T-helper 2 cell treated with Interferon-gamma antibody and Interleukin-4, amounts not matched to agents 5 μg/mL and 100 μg/mL, for 36 hours (primary cell): ENCODE measurements around the gene ANKLE1.

ENCODE experiments used
- DNase-seq: peaks from one replicate; pipeline ENCODE4 v3.0.0; 2021; ENCODE audit warnings: low spot score
- H3K27ac Mint-ChIP-seq: one replicate; pipeline ENCODE4 v1.8.0; 2021; ENCODE audit warnings: mild to moderate bottlenecking, mixed read lengths
- H3K27me3 Mint-ChIP-seq: one replicate; pipeline ENCODE4 v1.8.0; 2021; ENCODE audit warnings: low read depth, mixed read lengths
- H3K36me3 Mint-ChIP-seq: one replicate; pipeline ENCODE4 v1.8.0; 2021; ENCODE audit warnings: low read depth, mixed read lengths
- H3K4me1 Mint-ChIP-seq: one replicate; pipeline ENCODE4 v1.8.0; 2021; ENCODE audit warnings: low read depth, mixed read lengths
- H3K4me3 Mint-ChIP-seq: one replicate; pipeline ENCODE4 v1.8.0; 2022; ENCODE audit warnings: mild to moderate bottlenecking, moderate library complexity, mixed read lengths
- H3K9me3 Mint-ChIP-seq: one replicate; pipeline ENCODE4 v1.8.0; 2021; ENCODE audit warnings: mixed read lengths

The ANKLE1 gene

DNA sequence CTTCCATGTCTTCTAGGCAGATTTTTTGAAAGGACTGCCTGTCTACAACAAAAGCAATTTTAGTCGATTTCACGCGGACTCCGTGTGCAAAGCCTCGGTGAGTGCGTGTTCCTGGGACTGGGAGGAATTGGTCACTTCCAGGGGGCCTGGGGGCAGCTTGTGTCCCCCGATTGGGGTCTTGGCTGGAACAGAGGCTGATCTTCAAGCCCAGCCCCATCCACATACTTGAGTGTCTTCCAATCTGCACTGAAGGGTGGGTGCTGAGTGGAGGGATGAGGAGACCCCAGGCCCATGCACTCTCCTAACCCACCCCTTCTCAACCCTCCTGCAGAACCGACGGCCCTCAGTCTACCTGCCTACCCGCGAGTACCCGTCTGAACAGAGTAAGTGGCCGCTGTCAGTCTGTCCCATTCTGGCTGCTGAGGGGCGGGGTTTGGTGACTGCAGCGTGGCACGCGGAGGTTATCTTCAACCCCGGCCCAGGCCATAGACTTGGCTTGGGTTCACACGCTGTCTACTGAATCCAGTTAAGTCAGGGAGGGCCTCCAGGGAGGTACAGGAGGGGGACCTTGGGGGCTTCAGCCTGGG is 32.4 kb downstream of the ANKLE1 start:
- DNase-seq = no peak
- Mint-ChIP-seq H3K9me3 (no peaks in the 10 kb centered on the region), H3K36me3 (peaks cover 18% of the 10 kb centered on the region), H3K27me3 (no peaks in the 10 kb centered on the region), H3K27ac (no peak overlapping the region), H3K4me1 (peaks cover 17% of the 10 kb centered on the region), H3K4me3 (no peak overlapping the region)

DNA sequence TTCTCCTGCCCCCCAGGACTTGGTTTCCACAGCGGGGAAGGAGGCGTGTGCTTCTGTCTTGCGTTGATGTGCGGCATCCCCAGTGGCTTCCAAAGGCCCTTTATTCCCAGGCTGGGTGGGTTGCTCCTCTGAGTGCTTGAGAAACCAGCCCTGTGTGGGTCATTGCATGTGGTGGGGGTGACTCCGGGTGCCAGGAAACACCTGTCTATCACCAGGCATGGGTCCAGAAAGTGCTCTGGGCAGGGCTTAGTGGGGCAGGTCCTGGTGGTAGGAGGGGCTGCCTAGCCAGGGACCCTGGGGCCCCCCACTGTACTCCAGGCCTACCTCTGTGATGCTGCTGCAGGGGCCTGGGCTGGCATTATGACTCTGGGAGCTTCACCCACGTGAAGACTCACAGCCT is 37.3 kb downstream of the ANKLE1 start:
- H3K4me1 Mint-ChIP-seq = no peaks in the 10 kb centered on the region
- H3K27ac Mint-ChIP-seq = no peak overlapping the region
- H3K4me3 Mint-ChIP-seq = no peak overlapping the region
- H3K9me3 Mint-ChIP-seq = no peaks in the 10 kb centered on the region
- no peak for DNase-seq
- peaks cover 32% of the 10 kb centered on the region for H3K36me3 Mint-ChIP-seq
- H3K27me3 Mint-ChIP-seq = no peaks in the 10 kb centered on the region

GRCh38 chr19:17319473-17320238 is 38.0 kb downstream of the ANKLE1 start:
- H3K9me3 Mint-ChIP-seq = no peaks in the 10 kb centered on the region
- peaks cover 29% of the 10 kb centered on the region for H3K36me3 Mint-ChIP-seq
- H3K27ac Mint-ChIP-seq = no peak overlapping the region
- no peaks in the 10 kb centered on the region for H3K4me1 Mint-ChIP-seq
- DNase-seq = no peak
- H3K27me3 Mint-ChIP-seq = no peaks in the 10 kb centered on the region
- no peak overlapping the region for H3K4me3 Mint-ChIP-seq

- no peaks in the 10 kb centered on the region for H3K27me3 Mint-ChIP-seq
- H3K27ac Mint-ChIP-seq = no peak overlapping the region
- H3K36me3 Mint-ChIP-seq = peaks cover 28% of the 10 kb centered on the region
- H3K9me3 Mint-ChIP-seq = no peaks in the 10 kb centered on the region
- no peak overlapping the region for H3K4me3 Mint-ChIP-seq
- no peaks in the 10 kb centered on the region for H3K4me1 Mint-ChIP-seq
- no peak for DNase-seq
Measured at GRCh38 chr19:17320435-17320834, 38.7 kb downstream of the ANKLE1 start.

- Mint-ChIP-seq H3K36me3 (peaks cover 20% of the 10 kb centered on the region), H3K27ac (no peak overlapping the region), H3K9me3 (no peaks in the 10 kb centered on the region), H3K4me1 (no peaks in the 10 kb centered on the region), H3K4me3 (no peak overlapping the region), H3K27me3 (no peaks in the 10 kb centered on the region)
- no peak for DNase-seq
Measured at GRCh38 chr19:17321655-17322489, 40.2 kb downstream of the ANKLE1 start.

DNA sequence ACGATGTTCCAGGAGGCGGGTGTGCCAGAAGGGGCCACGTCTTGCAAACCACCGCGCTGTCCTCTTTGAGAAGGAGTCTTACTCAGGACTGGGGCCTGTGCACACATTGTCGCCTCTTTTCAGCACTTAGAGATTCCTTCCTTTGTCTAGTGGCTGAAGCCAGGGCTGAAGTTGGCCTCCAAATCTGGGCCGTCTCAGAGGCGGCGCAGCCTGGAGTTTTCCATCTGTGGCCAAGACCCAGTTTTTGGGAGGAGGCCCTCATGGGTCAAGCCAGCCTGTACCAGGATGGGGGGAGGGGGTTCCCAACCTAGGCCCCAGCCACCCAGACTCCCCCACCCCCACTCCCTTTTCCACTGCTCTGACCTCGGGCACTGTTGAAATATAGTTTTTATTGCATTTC is 41.2 kb downstream of the ANKLE1 start:
- Mint-ChIP-seq H3K9me3 (no peaks in the 10 kb centered on the region), H3K4me3 (no peak overlapping the region), H3K36me3 (peaks cover 20% of the 10 kb centered on the region), H3K4me1 (no peaks in the 10 kb centered on the region), H3K27me3 (no peaks in the 10 kb centered on the region), H3K27ac (no peak overlapping the region)
- DNase-seq = no peak

GRCh38 chr19:17323300-17323963 is 41.7 kb downstream of the ANKLE1 start:
- no peaks in the 10 kb centered on the region for H3K27me3 Mint-ChIP-seq
- no peak overlapping the region for H3K27ac Mint-ChIP-seq
- no peak overlapping the region for H3K4me3 Mint-ChIP-seq
- no peaks in the 10 kb centered on the region for H3K9me3 Mint-ChIP-seq
- no peaks in the 10 kb centered on the region for H3K4me1 Mint-ChIP-seq
- DNase-seq = no peak
- H3K36me3 Mint-ChIP-seq = peaks cover 20% of the 10 kb centered on the region

DNA sequence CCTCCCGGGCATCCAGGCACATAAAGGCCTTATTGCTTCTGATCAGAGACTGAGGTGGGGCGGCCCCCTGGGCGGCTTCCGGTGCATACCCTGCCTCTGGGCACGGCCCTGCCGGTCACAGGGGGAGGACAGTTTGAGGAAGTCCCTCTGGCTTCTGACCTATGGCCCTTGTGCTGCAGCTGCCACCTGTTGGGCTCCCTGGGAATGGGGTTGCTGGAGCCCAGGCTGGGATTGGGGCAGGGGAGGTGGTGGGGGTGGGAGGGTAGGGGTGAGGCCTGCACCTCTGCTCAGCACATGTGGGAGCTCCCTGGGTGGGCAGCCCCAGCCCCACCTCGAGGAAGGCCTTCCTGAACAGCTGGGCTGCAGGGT is 42.2 kb downstream of the ANKLE1 start:
- H3K4me1 Mint-ChIP-seq = no peaks in the 10 kb centered on the region
- no peak overlapping the region for H3K27ac Mint-ChIP-seq
- H3K36me3 Mint-ChIP-seq = peaks cover 20% of the 10 kb centered on the region
- H3K9me3 Mint-ChIP-seq = no peaks in the 10 kb centered on the region
- no peaks in the 10 kb centered on the region for H3K27me3 Mint-ChIP-seq
- DNase-seq = no peak
- no peak overlapping the region for H3K4me3 Mint-ChIP-seq

GRCh38 chr19:17324357-17325114 is 42.8 kb downstream of the ANKLE1 start:
- H3K9me3 Mint-ChIP-seq = no peaks in the 10 kb centered on the region
- no peak overlapping the region for H3K4me3 Mint-ChIP-seq
- H3K4me1 Mint-ChIP-seq = no peaks in the 10 kb centered on the region
- H3K27me3 Mint-ChIP-seq = no peaks in the 10 kb centered on the region
- H3K36me3 Mint-ChIP-seq = peaks cover 16% of the 10 kb centered on the region
- no peak overlapping the region for H3K27ac Mint-ChIP-seq
- DNase-seq = no peak

DNA sequence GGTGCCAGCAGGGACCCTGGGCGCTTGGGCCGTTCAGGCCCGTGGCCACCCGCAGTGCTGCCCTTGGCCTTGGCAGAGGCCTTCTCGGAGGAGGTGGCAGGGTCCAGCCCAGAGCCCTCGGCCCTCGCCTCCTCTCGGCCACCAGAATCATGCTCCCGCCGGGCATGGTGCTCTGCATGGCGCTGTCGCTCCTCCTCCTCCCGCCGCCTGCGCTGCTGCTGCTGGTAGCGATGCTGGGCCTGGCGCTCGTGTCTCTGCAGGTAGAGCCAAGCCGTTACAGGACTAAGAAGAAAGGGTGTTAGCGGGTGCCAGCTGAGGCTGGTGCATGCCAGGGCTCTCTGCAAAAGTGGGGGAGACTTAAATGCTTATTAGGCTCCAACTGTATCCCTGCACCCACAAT is 43.4 kb downstream of the ANKLE1 start:
- DNase-seq = no peak
- H3K4me1 Mint-ChIP-seq = no peaks in the 10 kb centered on the region
- H3K27me3 Mint-ChIP-seq = peaks cover 5% of the 10 kb centered on the region
- H3K4me3 Mint-ChIP-seq = no peak overlapping the region
- peaks cover 14% of the 10 kb centered on the region for H3K36me3 Mint-ChIP-seq
- H3K9me3 Mint-ChIP-seq = no peaks in the 10 kb centered on the region
- no peak overlapping the region for H3K27ac Mint-ChIP-seq

DNA sequence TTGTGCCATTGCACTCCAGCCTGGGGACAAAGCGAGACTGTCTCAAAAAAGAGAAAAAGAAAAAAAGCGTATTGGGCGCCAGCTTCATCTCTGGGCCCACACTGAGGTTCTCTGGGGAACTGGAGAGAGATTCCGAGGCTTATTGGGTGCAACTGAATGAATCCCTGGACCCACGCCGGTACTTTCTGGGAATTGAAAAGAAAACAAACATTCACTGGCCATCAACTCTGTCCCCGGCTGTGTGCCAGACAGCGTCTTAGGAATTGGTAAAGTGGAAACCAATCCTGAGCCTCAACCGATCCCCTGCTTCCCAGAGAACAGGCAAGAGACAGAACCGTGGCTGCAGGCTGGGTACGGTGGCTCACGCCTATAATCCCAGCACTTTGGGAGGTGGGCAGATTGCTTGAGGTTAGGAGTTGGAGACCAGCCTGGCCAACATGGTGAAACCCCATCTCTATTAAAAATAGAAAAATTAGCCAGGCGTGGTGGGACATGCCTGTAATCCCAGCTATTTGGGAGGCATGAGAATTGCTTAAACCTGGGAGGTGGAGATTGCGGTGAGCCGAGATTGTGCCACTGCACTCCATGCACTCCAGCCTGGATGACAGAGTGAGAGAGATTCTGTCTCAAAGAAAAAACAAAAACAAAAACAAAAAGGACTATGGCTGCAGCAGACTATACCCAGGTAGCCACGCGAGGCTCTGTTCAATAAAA is 44.3 kb downstream of the ANKLE1 start:
- Mint-ChIP-seq H3K4me3 (no peak overlapping the region), H3K27ac (no peak overlapping the region), H3K36me3 (peaks cover 18% of the 10 kb centered on the region), H3K27me3 (peaks cover 11% of the 10 kb centered on the region), H3K4me1 (no peaks in the 10 kb centered on the region), H3K9me3 (no peaks in the 10 kb centered on the region)
- DNase-seq = no peak

GRCh38 chr19:17326595-17326966 is 44.9 kb downstream of the ANKLE1 start:
- Mint-ChIP-seq H3K4me1 (no peaks in the 10 kb centered on the region), H3K27me3 (peaks cover 11% of the 10 kb centered on the region), H3K9me3 (no peaks in the 10 kb centered on the region), H3K36me3 (peaks cover 18% of the 10 kb centered on the region), H3K4me3 (no peak overlapping the region), H3K27ac (no peak overlapping the region)
- no peak for DNase-seq

GRCh38 chr19:17327068-17327653 is 45.5 kb downstream of the ANKLE1 start:
- H3K27me3 Mint-ChIP-seq = peaks cover 11% of the 10 kb centered on the region
- no peaks in the 10 kb centered on the region for H3K4me1 Mint-ChIP-seq
- H3K36me3 Mint-ChIP-seq = peaks cover 17% of the 10 kb centered on the region
- no peak for DNase-seq
- no peak overlapping the region for H3K4me3 Mint-ChIP-seq
- H3K27ac Mint-ChIP-seq = no peak overlapping the region
- H3K9me3 Mint-ChIP-seq = no peaks in the 10 kb centered on the region
